Stimulated activated CD8-positive, alpha-beta memory T cell treated with anti-CD3 and anti-CD28 coated beads, Interleukin-7, amount 100 ng/mL, for 4 hours (primary cell): ENCODE results near the gene MAST1.
A peak's percentile ranks its signal among the peaks of the same experiment; 100 is the strongest.
"Not testable (repeated sequence)": the region's sequence is repeated elsewhere in the genome, so short reads cannot be mapped to it uniquely, and the experiment has no call there.

ENCODE experiments used
- DNase-seq, 2 donors: peaks; one replicate each; pipeline ENCODE4 v3.0.0-alpha.2; 2020; ENCODE audit warnings: low read depth in 2 of 2

The MAST1 gene

DNA sequence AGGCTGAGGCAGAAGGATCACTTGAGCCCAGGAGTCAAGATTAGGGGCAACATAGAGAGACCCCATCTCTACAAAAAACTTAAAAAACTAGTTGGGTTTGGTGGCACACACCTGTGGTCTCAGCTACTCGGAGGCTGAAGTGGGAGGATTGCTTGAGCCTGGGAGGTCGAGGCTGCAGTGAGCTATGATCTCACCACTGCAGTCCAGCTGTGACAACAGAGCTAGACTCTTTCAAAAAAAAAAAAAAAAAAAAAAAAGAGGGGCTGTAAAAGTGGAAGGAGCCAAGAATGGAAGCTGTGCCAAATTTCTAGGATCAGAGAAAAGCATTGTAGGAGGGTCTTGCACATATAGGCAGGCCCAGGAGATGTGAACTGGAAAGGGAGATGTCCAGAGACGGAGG, 33.4 kb downstream of the MAST1 start:
- no peak for DNase-seq

DNA sequence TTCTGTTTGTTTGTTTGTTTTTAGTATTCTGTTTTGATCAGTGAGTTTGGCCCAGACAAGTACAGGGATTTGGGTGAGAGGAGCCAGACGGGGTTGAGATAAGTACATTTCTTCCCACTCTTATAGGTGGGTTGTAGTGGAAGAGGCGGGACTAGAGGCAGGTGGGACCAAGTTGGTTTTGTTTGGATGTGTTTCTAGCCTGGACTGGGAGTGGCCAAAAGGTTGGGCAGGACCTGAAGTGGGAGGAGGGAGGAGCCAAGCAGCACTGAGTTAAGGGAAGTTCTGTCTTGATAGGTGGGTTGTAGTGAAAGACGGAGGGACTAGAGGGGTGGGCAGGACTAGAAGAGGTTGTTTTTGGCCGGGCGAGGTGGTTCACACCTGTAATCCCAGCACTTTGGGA, 33.9 kb downstream of the MAST1 start:
- no peak for DNase-seq

DNA sequence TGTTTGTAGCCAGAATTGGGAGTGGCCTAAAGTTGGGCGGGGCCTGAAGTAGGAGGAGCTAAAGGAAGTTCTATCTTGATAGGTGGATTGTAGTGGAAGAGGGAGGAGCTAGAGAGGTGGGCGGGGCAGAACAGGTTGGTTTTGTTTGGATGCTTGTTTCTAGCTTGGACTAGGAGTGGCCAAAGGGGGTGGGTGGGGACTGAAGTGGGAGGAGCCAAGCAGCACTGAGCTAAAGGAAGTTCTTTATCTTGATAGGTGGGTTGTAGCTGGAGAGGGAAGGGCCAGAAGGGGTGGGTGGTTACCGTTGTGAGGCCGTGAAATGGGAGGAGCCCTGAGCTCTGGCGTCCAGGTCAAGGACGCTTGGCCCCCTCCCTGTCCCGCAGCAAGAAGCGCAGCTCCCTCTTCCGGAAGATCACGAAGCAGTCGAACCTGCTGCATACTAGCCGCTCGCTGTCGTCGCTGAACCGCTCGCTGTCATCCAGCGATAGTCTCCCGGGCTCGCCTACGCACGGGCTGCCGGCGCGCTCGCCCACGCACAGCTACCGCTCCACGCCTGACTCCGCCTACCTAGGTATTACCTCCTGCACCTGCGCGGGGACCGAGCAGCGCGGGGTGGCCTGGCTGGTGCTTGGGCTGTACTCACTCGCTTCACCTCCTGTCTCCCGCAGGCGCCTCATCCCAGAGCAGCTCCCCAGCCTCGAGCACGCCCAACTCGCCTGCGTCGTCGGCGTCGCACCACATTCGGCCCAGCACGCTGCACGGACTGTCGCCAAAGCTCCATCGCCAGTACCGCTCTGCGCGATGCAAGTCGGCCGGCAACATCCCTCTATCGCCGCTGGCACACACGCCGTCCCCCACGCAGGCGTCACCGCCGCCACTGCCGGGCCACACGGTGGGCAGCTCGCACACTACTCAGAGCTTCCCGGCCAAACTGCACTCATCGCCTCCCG, 34.9 kb downstream of the MAST1 start:
- DNase-seq, result peak in 1 of 2 donors; percentile 54

DNA sequence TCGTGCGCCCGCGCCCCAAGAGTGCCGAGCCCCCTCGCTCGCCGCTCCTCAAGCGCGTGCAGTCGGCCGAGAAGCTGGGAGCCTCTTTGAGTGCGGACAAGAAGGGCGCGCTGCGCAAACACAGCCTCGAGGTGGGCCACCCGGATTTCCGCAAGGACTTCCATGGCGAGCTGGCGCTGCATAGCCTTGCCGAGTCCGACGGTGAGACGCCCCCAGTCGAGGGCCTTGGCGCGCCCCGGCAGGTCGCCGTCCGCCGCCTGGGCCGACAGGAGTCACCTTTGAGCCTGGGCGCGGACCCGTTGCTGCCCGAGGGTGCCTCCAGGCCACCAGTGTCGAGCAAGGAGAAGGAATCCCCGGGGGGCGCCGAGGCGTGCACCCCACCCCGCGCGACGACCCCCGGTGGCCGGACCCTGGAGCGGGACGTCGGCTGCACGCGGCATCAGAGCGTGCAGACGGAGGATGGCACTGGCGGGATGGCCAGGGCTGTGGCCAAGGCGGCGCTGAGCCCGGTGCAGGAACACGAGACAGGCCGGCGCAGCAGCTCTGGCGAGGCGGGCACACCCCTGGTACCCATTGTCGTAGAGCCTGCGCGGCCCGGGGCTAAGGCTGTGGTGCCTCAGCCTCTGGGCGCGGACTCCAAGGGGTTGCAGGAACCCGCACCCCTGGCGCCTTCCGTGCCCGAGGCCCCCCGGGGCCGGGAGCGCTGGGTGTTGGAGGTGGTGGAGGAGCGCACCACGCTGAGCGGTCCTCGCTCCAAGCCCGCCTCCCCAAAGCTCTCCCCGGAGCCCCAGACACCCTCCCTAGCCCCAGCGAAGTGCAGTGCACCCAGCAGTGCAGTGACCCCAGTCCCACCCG, 35.8 kb downstream of the MAST1 start:
- no peak for DNase-seq

DNA sequence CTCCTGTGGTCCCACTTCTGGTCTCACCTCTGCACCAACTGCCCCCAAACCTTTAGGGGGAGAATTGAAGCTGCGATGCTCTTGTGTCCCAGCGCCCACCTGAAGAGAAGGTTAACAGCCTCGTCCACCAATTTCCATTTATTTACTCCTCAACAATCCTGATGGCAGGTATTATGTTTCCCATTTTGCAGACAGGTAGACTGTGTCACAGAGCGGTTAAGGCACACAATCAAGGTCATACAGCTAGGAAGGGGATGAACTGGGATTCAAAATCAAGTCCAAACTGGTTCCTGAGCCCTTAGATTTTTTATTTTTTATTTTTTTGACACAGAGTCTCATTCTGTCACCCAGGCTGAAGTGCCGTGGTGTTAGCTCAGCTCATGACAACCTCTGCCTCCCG, 36.8 kb downstream of the MAST1 start:
- no peak for DNase-seq

DNA sequence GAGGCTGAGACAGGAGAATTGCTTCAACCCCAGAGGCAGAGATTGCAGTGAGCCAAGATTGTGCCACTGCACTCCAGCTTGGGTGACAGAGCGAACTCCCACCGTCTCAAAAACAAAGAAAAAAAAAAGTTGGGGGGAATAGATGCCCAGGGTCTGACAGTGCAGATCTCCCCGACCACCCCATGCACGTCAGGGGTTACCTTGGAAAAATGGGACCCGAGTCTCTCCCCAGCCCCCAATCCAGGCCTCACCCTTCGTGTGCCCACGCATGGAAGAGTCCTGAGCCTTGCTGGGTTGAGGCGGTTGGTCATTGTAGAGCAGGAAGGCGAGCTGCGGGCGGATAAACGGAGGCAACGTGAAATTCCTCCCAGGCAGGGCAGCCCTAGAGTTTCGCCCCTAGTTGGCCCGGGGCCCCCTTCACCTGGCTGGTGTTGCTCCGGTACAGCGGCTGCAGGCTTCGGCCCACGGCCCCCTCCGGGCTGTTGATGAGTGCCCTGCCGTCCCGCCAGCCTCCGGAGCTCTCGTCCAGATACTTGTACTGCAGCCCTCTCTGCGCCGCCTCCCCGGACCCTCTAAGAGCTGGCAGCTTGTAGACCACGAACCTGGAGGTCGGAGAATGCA, 42.3 kb downstream of the MAST1 start:
- DNase-seq, result no peak

DNA sequence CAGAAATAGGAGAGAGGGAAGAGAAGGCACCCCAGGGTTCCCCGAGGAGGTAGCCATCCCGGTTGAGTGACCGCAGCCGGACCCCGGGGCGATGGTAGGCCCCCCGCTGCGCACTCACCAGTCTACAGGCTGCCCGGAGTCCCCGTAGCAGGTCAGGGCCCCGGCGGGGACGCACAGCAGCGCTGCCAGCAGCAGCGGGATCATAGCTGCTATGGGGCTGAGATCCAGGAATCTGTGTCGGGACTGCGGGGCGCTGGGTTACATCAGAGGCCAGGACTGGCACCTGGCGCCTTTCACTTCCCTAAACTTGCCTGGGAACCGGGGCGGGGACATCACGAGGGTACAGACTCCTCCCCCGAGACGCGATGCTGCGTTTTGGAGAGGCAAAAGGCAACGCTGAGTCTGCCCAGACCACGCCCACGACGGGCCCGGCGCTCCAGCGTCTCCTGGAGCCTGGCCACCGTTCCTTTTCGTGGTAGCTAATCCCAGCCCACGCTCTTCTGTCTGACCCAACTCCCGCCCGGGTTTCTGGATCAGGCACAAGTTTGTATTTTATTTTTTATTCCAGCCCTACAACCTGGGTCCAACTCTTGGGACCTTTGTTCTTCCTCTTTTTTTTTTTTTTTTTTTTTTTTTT, 43.0 kb downstream of the MAST1 start, which contains the start of gene DNASE2:
DNASE2 (minus strand) TSS at position 278 of the 637 bp plus-strand sequence; CDS start at position 204, 74 bp downstream.
- DNase-seq, result peak; percentile 78 to 83

DNA sequence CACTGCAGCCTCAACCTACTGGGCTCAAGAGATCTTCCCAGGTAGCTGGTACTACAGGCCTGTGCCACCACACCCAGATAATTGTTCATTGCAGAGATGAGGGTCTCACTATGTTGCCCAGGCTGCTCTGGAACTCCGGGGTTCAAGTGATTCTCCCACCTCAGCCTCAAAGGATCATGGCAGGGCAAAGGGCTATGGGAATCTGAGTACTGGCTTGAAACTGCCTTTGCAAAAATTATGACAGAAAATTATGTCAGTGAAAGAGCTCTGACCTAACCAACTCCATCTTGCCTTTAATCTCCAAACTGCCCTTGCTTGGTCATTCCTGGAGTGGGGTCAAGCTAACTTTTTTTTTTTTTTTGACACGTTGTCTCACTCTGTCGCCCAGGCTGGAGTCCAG, 44.3 kb downstream of the MAST1 start:
- no peak for DNase-seq

DNA sequence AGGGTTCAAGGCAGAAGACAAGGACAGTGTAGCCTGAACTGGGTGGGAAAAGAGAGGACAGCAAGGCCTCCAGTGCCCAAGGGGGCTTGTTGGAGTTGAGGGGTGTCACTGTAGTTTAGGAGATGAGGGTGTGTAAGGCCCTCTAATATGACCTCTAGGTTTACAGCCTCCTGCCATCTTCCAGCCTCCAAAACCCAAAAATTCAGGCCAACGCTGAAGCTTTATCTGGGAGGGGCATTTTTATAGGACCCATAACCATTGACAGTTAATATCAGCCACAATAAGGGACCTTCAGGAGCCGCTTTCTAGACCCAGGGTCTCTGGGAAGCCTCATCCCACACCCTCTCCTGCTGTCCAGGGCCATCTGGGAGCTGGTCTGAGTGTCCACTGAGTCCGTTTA, 45.9 kb downstream of the MAST1 start:
- DNase-seq, result no peak

DNA sequence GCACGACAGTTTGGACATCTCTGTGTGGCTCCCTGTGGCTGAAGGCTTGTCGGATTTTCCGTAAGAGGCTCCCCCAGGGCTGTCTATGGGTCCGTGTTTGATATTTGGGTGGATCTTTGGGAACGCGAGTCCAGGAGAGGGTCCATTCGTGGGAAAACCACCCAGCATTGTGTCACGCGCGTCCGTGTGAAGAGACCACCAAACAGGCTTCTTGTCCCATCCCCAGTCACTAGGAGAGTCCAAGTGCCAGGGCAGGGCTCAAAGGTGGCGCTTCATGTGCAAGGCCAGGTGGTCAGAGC, 46.3 kb downstream of the MAST1 start:
- no peak for DNase-seq

DNA sequence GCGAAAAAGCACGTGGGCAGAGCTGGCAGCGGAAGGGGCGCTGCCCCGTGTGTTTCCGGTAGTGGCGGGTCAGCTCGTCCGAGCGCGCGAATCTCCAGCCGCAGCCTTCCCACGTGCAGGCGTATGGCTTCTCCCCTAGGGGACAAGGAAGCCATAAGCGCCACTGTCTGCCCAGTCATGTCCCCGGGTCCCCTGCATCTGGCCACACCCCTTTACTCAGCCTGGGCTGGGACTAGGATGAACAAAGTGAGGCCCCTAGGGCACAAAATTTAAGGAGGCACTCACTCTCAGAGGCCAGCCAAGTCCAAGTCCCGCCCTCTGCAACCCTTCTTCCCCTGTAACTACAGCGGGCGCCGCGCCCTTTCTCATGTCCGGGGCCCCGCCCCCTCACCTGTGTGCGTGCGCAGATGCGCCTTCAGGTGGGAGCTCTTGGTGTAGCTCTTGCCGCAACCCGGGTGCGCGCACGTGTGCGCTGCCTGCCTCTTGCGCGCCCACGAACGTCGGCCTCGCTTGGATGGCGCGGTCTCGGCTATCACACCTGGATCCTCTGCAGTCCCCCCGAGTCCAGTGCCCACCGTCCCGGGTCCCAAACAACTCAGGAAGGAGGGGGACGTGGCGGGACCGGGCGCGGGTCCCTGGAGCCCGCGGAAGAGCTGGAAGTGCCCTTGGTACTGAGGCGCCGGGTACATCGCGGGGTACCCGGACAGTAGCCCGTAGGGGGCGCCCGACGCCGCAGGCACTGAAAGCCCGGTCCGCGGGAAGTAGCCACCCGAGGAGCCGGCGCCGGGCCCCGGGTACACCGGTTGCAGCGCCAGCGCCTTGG, 46.8 kb downstream of the MAST1 start:
- peak; percentile 79 to 81 for DNase-seq

DNA sequence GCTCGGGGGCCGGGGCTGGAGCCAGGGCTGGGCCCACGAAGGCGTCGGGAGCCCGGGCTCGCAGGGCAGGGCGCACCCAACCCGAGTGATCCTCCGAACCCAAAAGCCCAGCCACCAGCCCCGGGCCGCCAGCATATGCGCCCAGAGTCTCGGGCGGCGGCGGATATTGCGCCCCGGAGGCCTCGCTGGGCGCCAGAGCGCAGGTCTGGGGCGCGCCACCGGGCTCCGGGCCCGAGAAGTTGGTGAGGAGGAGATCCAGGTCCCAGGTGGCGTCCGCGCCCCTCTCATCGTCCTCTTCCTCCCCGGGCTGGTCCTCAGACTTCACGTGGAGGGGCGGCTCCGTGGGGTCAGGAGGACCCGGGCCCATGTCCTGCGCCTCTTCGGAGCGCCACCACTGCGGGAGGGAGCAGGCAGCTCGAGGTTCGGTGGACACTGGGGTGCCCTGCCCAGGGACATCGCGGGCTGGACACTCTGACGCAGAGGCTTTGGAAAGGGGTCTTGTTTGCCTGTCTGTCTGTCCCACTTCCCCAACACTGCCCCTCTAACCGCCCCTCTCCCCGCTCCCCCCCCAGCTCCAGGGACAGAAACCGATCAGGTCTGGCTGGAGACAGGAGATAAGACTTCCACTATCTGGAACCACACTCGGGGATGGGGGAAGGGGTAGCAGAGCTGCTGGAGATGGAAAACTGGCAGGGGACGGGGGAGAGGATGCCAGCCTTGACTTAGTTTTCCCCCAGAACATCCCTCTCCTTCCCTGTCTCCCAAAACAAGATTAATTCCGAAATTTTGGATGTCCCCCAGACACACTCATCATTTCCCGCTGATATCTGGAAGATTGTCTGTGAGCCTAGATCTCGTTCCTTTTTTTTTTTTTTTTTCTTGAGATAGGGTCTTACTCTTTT, 47.7 kb downstream of the MAST1 start:
- DNase-seq, result no peak

DNA sequence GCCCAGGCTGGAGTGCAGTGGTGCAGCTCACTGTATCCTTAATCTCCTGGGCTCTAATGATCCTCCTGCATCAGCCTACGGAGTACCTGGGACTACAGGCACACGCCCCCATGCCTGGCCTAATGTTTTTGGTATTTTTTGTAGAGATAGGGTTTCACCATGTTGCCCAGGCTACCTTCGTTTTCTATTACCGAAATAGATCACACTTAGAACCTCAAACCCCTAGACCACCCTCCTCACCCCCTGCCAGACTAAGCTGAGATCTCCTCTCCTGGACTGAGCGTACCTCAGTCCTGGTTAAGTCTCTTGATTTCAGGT, 48.3 kb downstream of the MAST1 start:
- no peak for DNase-seq

DNA sequence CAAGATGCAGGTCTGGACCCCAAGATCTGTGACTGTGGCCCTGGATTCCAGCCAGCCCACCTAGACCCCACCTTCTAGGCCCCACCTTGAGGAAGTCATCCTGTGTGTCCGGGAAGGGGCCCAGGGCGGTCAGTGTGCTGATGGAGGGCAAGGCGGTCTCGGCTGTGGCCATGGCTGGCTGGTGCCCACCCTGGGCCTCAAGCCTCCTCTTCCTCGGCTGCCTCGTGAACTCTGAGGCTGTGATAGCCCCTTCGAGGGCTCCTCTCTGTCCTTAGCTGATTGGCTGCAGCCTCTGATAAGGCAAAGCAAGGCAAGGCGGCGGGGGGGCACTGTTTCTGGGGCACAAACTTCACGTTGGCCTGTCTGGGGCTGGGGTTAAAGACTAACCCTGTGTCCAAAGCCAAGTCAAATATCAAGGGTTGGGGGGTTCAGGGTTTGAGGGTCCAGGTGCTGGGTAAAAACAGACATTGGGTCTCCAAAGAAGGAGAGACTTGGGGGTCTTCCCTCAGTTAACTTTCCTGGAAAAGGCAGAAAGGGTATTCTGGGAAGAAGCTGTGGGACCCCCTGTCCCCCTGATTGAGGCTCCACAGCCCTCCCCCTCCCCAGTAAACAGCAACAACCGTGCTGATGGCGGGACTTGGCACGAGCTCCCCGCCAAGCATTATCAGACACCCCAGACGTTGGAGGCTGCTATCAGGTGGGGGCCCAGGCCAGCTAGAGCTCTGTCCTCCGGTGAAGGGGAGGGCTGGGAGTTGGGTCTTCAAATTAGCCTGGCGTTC, 48.8 kb downstream of the MAST1 start, which contains the start of gene KLF1:
KLF1 (minus strand) TSS at position 233 of the 779 bp plus-strand sequence; CDS start at position 172, 61 bp downstream.
- DNase-seq, result no peak

DNA sequence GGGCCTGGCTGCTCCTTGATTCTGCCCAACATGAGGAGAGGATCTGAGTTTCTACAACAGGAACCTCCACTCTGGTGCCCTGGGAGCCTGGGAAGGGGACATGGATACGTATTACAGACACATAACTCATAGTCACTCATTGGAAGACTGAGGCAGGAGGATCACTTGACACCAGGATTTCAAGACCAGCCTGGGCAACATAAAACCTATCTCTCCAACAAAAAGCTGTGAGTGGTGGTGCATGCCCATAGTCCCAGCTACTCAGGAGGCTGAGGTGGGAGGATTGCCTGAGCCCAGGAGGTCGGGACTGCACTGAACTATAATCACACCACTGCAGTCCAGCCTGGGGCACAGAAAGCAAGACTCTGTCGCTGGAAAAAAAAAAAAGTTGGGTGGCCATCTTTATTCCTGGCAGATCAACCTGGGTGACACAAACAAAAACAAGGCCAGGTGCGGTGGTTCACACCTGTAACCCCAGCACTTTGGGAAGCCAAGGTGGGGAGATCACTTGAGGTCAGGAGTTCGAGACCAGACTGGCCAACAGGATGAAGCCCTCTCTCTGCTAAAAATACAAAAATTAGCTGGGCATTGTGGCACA, 49.8 kb downstream of the MAST1 start:
- no peak for DNase-seq

DNA sequence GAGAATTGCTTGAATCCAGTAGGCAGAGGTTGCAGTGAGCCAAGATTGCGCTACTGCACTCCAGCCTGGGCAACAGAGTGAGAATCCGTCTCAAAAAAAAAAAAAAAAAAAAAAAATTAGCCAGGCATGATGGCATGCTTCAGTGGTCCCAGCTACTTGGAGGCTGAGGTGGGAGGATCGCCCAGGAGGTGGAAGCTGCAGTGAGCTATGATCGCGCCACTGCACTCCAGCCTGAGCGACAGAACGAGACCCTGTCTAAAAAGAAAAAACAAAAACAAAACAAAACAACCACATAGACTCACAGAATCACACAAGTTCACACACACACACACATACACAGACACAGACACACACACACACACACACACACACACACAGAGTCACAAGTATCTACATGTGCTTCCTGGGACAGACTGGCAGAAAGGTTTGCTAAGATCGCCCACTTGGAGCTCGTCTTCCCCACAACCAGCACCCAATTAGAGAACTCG, 52.0 kb downstream of the MAST1 start:
- not testable (repeated sequence) for DNase-seq

DNA sequence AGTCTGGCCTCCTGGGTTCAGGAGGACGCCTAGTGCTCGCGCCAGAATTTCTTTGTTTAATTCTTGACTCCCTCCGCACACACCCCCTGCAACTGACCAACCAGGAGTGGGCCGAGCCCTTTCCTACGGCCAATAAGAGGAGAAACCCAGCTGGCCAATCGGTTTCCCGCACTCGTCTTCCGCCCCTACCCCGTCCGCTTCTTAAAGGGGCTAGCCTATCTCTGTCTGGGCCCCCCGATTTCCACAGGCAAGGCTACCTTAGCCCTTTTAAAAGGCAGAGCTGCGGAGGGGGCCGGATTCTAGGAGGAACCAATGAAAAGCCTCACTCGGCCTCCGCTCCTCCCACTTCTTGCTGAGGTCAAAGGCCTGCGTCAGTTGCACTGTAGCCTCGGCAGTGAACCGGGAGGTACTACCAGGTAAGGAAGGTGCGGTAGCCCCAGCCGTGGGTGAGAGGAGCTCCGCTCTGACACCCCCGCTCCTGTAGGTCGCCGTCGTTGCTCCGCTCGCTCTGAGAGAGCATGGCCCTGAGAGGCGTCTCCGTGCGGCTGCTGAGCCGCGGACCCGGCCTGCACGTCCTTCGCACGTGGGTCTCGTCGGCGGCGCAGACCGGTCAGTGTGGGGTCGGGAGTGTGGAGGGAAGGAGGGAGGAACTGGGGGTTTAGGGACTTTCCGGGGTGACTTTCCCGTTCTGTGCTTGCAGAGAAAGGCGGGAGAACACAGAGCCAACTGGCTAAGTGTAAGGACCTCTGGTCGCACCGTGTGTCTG, 52.7 kb downstream of the MAST1 start, which contains the start of gene GCDH:
GCDH (plus strand) TSS at position 374 of the 766 bp plus-strand sequence; CDS start at position 519, 145 bp downstream.
- DNase-seq, result peak; percentile 95 to 98
